Astrocyte (in vitro differentiated cells and primary cell): Measurements from ENCODE around the gene CYB561D1.

ENCODE experiments used
- CTCF ChIP-seq: IDR thresholded peaks from 2 replicates; pipeline ENCODE4 v1.5.1; 2011; ENCODE audit warnings: low read depth, mild to moderate bottlenecking, inconsistent platforms, low read length, moderate library complexity; ENCODE audit not compliant: insufficient read depth
- EZH2 ChIP-seq: IDR thresholded peaks from 2 replicates; pipeline ENCODE4 v1.6.1; 2012; ENCODE audit warnings: mild to moderate bottlenecking, low read length, inconsistent platforms; ENCODE audit not compliant: insufficient read depth

DNA sequence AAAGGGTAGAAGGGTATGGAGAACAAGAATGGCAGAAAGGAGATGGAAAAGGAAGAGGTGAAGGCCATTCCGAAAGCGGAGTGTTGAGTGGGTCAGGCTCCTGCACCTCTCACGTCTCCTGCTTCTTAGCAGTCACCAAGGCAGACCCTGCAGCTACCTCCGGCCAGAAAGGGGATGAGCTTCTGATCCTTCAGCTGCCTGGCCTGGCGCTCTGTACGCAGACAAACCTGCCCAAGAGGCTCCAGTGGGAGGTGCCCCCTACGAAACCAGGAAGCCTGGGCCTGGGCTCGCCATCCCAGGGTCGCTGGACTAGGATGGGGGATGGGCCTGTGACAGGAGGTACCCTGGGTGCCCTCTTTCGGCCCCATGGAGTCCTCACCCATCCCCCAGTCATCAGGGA, 48.8 kb downstream of the CYB561D1 start:
- TF ChIP-seq CTCF, result no peak
- no peak for TF ChIP-seq EZH2
